NCI-H2081 treated with DMSO at 0.1 percent for 48 hours (cell line): ENCODE measurements around the gene FFAR3.

Experiments
- DNase-seq: peaks from one replicate; lab custom pipeline; 2025; lab: John Stamatoyannopoulos, UW

FFAR3 gene

DNA sequence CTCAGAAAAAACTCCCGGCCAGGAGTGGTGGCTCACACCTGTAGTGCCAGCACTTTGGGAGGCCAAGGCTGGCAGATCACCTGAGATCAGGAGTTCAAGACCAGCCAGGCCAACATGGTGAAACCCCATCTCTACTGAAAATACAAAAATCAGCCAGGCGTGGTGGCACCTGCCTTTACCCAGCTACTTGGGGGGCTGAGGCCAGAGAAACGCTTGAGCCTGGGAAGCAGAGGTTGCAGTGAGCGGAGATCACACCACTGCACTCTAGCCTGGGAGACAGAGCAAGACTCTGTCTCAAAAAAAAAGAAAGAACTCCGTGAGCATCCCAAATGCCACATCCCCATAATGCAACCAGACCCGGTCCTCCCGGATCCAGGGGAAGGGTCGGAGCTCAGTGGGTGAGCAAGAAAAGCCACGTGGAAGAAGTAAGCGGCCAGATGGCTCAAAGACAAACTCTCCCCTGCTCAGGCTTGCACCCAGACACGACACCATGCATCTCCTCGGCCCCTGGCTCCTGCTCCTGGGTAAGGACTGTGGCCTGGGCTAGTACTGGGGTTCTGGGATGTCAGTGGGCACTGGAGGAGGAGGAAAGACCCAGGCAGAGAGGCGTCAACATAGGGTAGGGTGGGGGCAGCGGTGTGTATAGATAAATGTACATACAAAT, 26.6 kb upstream of the FFAR3 start:
- DNase-seq = no peak

DNA sequence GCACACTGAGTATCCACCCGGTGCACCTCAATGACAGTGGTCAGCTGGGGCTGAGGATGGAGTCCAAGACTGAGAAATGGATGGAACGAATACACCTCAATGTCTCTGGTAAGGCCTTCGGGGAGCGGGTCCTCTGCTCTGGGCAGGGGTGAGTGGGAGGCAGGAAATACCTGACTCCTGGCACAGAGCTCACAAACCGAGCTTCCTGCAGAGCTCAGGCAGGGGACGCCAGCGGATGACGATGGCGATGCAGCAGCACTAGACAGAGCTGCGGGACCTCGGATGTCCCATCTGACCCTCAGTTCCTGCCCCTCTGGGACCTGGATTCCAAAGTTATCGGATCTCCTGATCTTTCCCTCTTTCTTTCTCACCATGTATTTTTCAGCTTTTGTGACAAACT, 25.4 kb upstream of the FFAR3 start:
- no peak for DNase-seq

DNA sequence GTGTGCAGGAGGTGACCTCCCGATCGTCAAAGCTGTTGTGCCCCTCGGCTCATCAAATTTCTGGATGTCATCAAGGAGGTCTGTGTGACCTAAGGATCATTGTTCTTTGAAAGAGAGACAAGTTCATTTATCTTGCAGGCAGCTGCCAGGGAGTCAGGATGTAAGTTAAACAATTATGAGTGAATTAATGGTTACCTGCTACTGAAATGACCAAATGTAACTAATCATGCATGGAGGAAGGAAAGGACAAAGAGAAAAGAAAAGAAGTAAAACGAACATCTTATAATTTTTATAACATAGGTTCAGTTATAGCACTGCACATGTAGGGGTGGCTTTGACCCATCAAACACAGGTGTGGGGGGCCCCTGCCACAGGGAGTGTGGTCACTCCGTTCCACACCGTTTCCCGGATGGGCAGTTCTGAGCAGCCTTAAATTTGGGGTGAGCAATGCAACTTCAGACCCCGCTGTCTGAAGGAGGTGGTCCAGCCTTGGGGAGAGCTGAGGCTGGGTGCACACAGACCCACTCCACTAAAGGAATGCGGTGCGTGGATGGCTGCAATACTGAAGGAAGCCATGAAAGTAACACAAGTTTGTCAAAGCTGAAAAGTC, 24.0 kb upstream of the FFAR3 start:
- DNase-seq = no peak

DNA sequence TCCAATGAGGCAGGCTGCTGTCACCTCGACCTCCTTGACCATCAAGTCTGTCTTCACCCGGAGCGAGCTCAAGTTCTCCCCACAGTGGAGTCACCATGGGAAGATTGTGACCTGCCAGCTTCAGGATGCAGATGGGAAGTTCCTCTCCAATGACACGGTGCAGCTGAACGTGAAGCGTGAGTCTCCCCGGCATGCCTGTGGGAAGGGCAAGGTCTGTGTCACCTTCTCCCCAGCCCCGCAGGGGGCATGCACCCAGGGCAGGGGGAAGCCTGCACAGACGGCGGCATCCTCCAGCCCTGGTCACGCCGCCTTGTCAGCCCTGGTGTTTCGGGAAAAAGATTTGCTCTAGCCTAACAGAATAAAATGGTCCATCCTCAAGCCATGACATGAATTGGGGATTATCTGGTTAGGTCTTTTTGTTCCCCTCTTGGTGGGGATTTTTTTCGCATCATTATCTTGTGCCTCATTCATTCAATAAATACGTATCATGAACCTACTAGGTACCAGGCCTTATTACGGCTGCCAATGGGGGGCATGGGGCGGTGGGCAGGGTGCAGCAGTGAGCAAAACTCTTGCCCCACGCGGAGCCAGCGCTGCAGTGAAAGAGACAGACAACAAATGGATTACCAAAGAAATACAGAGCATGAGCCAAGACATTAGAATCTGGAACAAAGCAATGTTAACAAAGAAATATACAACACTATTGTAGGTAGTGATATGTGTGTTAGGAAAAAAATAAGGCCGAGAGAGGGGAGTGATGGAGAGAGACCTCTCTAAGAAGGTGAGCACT, 21.9 kb upstream of the FFAR3 start:
- DNase-seq = no peak

DNA sequence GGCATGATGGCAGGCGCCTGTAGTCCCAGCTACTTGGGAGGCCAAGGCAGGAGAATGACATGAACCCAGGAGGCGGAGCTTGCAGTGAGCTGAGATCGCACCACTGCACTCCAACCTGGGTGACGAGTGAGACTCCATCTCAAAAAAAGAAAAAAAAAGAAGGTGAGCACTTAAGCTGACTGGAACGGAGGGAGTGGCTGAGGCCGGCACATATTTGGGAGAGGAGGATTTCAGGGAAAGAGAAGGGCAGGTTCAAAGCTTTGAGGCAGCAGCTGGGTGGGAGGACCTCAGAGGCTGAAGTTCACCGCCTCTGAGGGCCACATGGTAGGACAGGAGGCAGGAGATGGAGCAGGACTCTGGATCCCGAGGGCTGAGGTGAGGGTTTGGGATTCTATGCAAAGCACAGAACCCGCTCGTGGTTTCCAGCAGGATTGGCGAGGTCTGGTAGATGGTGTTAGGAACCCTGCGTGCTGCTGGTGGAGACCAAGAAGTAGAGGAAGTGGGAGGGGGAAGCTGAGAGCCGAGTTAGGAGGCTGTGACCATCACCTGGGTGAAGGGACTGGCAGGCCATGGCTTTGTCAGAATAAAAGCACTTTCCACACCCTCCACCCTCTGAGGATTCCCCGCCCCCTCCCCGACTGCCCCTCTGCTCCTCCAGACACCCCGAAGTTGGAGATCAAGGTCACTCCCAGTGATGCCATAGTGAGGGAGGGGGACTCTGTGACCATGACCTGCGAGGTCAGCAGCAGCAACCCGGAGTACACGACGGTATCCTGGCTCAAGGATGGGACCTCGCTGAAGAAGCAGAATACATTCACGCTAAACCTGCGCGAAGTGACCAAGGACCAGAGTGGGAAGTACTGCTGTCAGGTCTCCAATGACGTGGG, 20.9 kb upstream of the FFAR3 start:
- no peak for DNase-seq

DNA sequence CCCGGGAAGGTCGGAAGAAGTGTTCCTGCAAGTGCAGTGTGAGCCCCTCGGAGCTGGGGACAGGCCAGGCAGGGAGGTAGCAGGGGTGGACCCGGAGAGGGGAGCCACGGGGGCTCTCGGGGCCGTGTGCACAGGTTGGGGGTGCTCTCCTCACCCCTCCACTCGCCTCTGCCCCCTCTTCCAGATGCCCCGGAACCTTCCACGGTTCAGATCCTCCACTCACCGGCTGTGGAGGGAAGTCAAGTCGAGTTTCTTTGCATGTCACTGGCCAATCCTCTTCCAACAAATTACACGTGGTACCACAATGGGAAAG, 20.3 kb upstream of the FFAR3 start:
- no peak for DNase-seq

DNA sequence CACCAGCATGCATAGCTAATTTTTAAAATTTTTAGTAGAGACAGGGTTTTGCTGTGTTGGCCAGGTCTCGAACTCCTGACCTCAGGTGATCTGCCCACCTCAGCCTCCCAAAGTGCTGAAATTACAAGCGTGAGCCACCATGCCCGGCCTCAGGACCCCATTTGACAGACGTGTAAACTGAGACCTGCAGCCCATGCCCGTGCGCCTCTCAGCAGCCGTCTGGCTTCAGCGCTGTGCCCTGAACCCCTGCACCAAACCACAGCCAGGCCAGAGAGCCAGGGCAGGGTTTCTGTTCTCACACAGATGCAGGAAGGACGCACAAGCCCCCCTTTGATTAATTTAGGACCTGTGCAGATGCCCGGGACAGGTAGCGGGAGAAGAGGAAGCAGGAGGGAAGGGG, 17.8 kb upstream of the FFAR3 start:
- no peak for DNase-seq

DNA sequence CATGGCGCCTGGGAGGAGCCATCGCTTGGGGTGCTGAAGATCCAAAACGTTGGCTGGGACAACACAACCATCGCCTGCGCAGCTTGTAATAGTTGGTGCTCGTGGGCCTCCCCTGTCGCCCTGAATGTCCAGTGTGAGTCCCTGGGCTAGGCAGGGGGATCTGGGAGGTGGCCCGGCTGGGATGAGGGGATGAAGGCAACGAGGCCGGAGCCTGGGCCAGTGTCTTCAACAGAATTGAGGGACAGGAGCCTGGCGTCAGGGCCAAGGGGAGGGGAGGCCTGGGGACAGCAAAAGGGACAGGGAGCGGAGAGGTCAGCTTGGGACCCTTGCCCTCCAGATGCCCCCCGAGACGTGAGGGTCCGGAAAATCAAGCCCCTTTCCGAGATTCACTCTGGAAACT, 17.3 kb upstream of the FFAR3 start:
- DNase-seq = no peak

DNA sequence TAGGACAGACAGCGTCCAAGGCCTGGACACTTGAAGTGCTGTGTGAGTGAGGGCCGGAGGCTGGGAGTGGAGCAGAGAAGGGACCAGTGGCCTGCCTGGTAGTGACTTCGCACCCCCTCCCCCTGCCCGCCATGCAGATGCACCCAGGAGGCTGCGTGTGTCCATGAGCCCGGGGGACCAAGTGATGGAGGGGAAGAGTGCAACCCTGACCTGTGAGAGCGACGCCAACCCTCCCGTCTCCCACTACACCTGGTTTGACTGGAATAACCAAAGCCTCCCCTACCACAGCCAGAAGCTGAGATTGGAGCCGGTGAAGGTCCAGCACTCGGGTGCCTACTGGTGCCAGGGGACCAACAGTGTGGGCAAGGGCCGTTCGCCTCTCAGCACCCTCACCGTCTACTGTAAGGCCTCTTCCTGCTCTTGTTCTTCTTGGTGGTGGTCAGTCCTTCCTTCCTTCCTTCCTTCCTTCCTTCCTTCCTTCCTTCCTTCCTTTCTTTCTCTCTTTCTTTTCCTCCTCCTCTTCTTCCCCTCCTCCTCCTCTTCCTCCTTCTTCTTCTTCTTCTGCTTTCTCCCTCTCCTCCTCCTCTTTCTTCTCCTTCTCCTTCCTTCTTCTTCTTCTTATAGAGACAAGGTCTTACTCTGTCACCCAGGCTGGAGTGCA, 16.6 kb upstream of the FFAR3 start:
- no peak for DNase-seq

DNA sequence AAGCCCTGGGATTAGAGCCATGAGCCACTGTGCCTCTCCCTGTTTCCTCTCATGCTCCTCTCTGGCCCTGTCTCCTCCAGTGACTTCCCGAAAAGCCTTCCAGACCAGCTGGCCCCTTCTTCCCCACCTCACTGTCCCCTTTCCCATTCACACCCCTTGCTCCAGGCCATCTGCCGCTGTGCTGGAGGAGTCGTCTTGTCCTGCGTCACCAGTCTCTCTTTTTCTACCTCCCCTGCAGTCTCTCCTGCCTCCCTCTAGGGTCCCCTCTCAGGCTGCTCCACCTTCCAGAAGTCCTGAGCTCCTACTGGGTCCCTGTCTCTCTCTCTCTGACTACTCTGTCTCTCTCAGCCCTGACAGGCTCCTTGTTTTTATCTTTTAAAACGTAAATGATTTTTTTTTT, 15.8 kb upstream of the FFAR3 start:
- no peak for DNase-seq

DNA sequence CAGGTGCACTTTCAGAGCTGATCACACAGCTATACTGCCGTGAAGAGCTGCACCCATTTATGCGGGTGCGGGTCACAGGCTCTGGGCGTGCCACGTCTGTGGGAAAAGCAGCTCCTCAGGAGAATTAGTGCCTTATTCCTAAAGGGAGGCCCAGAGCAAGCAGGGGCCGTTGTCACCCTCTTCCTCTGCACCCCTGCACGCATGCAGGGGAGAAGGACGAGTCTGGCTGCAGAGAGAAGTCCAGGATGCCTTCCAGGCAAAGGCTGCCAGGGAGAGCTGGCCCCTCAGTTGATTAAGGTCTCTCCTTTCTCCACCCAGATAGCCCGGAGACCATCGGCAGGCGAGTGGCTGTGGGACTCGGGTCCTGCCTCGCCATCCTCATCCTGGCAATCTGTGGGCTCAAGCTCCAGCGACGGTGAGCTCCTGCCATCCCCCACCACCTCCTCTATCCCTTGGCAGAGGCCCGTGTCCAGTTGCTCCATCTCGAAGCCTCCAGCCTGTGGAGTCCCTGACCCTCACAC, 13.7 kb upstream of the FFAR3 start:
- DNase-seq = no peak

DNA sequence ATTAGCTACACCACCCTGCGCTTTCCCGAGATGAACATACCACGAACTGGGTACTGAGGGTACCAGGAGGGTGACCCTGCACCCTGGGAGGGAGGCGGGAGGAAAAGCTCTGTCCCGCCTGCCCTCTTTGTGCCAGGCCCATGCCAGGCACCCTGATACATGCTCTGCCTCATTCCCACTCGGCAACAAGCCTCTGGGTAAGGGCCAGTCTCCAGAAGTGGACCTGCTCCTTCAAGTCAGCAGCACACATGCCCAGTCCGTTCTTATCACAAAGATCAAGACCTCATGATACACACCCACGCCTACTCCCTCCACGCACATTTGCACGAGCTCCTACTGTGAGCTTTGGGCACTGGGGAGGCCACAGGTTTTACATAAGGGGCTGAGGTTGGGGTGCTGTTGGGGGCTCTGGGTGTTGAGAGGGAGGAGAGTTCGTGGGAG, 12.6 kb upstream of the FFAR3 start:
- no peak for DNase-seq

DNA sequence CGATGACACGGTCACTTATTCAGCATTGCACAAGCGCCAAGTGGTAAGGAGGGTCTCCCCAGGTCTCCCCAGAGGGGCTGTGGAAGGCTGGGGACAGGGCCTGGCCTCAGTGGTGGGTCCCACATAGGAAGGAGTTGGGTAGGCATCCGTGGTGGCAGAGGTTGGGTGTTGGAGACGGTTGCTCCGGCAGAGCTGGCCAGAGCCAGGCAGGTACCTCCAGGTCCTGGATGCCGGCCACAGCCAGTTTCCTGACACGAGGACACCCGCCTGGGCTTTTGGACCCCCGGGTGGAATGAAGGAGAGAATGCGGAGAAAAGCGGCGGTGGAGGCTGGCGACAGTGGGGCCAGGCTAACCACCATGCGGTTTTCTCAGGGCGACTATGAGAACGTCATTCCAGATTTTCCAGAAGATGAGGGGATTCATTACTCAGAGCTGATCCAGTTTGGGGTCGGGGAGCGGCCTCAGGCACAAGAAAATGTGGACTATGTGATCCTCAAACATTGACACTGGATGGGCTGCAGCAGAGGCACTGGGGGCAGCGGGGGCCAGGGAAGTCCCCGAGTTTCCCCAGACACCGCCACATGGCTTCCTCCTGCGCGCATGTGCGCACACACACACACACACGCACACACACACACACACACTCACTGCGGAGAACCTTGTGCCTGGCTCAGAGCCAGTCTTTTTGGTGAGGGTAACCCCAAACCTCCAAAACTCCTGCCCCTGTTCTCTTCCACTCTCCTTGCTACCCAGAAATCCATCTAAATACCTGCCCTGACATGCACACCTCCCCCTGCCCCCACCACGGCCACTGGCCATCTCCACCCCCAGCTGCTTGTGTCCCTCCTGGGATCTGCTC, 11.8 kb upstream of the FFAR3 start:
- DNase-seq = no peak

DNA sequence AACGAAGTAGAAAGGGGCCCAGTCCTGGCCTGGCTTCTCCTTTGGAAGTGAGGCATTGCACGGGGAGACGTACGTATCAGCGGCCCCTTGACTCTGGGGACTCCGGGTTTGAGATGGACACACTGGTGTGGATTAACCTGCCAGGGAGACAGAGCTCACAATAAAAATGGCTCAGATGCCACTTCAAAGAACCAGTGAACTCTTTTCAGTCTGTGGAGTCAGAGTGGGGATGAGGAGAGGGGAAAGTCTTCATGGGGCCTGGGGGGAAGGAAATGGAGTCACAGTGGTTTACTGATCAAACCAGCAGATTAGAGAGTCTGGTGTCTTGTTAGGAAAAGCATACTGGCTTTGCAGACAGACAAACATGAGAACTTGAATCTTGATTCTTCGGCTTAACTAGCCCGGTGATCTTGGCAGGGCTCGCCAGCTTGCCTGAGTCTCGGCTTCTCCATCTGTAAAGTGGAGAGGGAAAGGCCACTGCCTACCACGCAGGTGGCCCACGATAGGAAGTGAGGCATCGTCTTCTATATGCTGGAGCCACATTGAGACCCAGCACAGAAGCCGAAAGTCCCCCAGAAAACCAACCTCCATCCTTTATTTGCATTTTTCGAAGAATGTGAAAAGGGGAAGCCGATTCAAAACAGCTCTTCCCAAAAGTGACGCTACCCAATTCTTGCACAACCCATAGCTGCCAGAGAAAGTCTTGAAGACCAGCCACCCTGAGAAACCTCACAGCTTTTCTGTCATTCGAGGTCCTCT, 10.9 kb upstream of the FFAR3 start, which contains the start of gene FFAR1:
Gene FFAR1, plus strand, starts transcription at position 732 of the 759 bp plus-strand sequence. CDS start 3,650 bp downstream, outside the sequence.
- DNase-seq = no peak

DNA sequence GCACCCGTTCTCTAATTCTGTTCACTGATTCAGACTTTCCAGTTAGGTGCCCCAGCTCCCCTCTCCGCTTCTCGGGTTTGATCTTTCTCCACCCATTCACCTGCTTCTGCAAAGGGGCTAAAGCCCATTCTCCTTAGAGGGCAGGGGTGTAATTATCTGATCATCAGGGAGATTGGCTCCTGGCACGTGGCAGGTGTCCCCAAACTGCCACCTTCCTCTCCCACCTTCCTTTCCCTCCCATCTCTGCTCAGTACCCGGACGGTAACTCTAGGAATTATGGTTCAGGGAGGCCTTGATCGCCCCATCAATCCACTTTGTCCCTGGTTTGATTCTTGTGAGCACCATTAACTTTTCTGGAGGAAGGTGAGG, 10.3 kb upstream of the FFAR3 start:
- DNase-seq = no peak

DNA sequence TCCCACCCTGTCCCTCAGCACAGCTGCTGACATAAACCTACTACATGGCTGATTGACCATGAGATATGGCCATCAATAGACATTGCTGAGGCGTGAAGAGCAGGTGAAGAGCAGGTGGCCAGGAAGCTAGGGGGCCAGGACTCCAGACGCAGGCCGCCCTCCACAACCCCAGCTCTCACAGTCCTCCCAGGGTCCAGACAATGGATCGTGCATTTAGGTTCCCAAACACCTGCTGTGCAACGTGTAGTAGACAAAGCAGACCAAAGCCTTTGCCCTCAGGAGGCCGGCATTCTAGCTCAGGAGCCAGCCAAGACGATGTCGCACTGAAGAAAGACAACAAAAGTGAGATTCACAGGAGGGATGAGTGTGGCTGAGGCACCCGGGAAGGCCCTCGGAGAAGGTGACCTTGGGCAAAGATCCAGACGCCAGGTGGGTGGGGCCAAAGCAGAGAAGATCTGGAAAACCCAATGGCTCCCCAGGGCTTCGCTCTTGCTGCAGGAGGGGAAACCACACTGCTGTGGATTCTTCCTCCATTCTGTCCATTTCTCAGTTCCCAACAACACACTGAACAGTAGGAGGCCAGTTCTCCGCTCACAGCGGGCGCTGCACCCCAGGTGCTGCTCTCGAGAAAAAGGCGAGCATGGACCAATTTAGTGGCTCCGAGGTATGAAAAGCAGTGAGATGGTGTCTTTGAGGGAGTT, 9.2 kb upstream of the FFAR3 start:
- DNase-seq = no peak

DNA sequence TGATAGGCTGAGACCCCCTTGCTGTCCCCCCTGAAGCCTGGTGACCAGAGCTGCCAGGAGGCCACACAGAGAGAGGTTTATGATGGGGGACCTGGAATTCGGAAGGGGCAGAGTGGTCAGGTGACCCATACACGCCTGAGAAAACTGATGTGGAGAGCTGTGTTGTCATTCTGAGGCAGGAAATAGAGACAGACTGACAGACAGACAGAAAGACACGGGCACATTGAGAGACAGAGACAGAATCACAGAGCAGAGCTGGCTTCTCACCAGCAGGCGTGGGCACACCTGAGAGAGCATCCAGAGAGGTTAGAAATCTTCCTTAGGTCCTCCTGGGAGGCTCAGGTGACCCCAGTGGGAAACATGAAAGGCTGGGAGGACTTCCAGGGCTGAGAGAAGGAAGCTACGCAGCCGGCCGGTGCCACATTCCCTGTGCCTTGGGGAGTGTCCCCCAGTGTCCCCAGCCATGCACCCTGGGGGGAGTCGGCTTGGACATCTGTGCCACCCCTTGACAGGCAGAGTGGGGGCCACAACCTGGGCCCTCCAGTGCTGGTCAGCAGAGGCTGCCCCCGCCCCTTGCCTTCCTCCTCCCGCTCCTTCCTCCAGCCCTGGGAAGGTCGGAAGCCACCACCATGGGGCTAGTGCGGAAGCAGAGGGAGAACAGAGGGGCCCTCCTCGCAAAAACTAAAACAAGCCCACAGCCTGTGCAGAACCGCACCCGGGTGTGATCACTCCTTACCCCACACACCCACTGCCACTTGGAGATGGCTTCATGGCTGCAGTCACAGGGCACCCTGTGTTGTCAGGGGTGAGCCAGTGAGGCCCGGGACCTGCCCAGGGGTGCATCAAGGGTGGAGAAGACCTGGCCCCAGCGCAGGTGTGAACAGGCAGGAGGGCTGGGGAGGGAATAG, 8.4 kb upstream of the FFAR3 start:
- DNase-seq = no peak

DNA sequence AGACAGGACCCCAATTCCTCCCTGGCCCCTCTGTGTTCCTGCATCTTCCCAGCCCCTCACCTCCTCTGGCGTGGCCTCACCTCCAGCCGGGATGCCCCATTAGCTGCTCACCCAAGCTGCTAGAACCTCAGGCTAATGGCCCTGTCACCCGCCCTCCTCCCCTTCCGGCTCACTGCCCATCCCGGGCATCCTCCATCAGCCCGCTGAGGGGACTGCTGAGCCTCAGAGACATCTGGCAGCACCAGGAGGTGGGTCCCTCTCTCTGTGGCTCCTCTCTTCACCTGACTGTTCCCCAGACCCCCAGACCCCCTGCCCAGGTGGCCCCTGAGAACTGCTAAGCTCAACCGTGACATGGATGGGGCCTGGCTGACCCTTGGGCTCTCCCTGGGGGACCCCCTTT, 7.7 kb upstream of the FFAR3 start:
- no peak for DNase-seq
